A549 (cell line): ENCODE data around the gene EP300. TPM values are rescaled to one million over a fixed set of nuclear protein-coding genes. Genes with fewer than 3 reads are reported as not detected.
A peak's percentile ranks its signal among the peaks of the same experiment; 100 is the strongest.
"Not testable (repeated sequence)": the region's sequence is repeated elsewhere in the genome, so short reads cannot be mapped to it uniquely, and the experiment has no call there.

Experiments used
- ATAC-seq, 2 experiments: fragments of 200-7000 bp in 1 of 2; fragments of >200 bp in 1 of 2; cut with Nextera tagmentation in 1 of 2; cut with Tn5 transposase in 1 of 2; 3 replicates each; pipeline versions ENCODE4 v1.8.0 to v1.9.1; 2018 to 2020; ENCODE audit warnings: mild to moderate bottlenecking in 1 of 2, moderate library complexity in 1 of 2
- CTCF ChIA-PET: fragments of 300-600 bp; sonication (Branson Sonifier 250); formaldehyde crosslinking; extraction: SDS; loops from one replicate; lab custom pipeline; 2021; ENCODE audit warnings: antibody characterized with exemption, inconsistent platforms; lab: Yijun Ruan, JAX
- POLR2A ChIA-PET: fragments of 350-600 bp; formaldehyde crosslinking; extraction: SDS; loops from one replicate; lab custom pipeline; 2021; ENCODE audit warnings: antibody characterized with exemption, inconsistent platforms; lab: Yijun Ruan, JAX
- DNase-seq, 2 experiments: peaks; one replicate each; pipeline versions ENCODE4 v3.0.0 to v3.0.0-alpha.2; 2011 to 2016; ENCODE audit warnings: low read depth in 1 of 2, low spot score in 1 of 2
- FAIRE-seq: peaks from 2 replicates; lab custom pipeline; 2011; peaks lifted over from hg19 to GRCh38; lab: Jason Lieb, UNC
- H3K27ac ChIP-seq, 2 experiments: fragments of >200 bp; sonication (Bioruptor Twin); formaldehyde crosslinking; 3 replicates each; pipeline ENCODE4 v1.5.1; 2016 to 2017
- H3K4me1 ChIP-seq: fragments of >200 bp; sonication (Bioruptor Twin); formaldehyde crosslinking; 3 replicates; pipeline ENCODE4 v1.6.1; 2016
- H3K4me2 ChIP-seq: fragments of >200 bp; sonication (Bioruptor Twin); formaldehyde crosslinking; 3 replicates; pipeline ENCODE4 v1.6.1; 2016
- H3K4me3 ChIP-seq: fragments of >200 bp; sonication (Bioruptor Twin); formaldehyde crosslinking; 3 replicates; pipeline ENCODE4 v1.5.1; 2016
- H3K9me3 ChIP-seq: fragments of >200 bp; sonication (Bioruptor Twin); formaldehyde crosslinking; 3 replicates; pipeline ENCODE4 v1.6.1; 2016
- CBX2 ChIP-seq: fragments of 200-600 bp; sonication (generic); IDR thresholded peaks from 2 replicates; pipeline ENCODE4 v1.6.1; 2016; ENCODE audit warnings: low read depth, mild to moderate bottlenecking, borderline replicate concordance
- CEBPB ChIP-seq, 2 experiments: fragments of >200 bp in 1 of 2; sonication (Bioruptor Twin) in 1 of 2; formaldehyde crosslinking in 1 of 2; IDR thresholded peaks; 2 replicates each; pipeline ENCODE4 v1.6.1; 2012 to 2016
- CHD4 ChIP-seq: fragments of 200-600 bp; sonication (generic); IDR thresholded peaks from 2 replicates; pipeline ENCODE4 v1.6.1; 2016; ENCODE audit warnings: antibody characterized with exemption, mild to moderate bottlenecking, borderline replicate concordance
- EP300 ChIP-seq, 2 experiments: fragments of >200 bp; sonication (Bioruptor Twin); formaldehyde crosslinking; IDR thresholded peaks; 2 replicates in 1 of 2; 3 replicates in 1 of 2; pipeline ENCODE4 v1.6.1; 2016 to 2017
- ESRRA ChIP-seq: fragments of 150-350 bp; IDR thresholded peaks from 2 replicates; pipeline ENCODE4 v1.6.1; 2014; ENCODE audit warnings: mild to moderate bottlenecking, low read length, borderline replicate concordance
- FOSB ChIP-seq: fragments of 250-450 bp; sonication (Bioruptor Pico); IDR thresholded peaks from 2 replicates; pipeline ENCODE4 v1.5.0; 2020; ENCODE audit warnings: mild to moderate bottlenecking, moderate library complexity
- FOSL2 ChIP-seq, 2 experiments: fragments of 450-650 bp in 1 of 2; fragments of >200 bp in 1 of 2; sonication (Bioruptor Twin) in 1 of 2; formaldehyde crosslinking; IDR thresholded peaks; 2 replicates each; pipeline versions ENCODE4 v1.5.0 to v1.6.1; 2016 to 2020; ENCODE audit warnings: mild to moderate bottlenecking in 1 of 2, moderate library complexity in 1 of 2
- FOXS1 ChIP-seq: fragments of 250-450 bp; sonication (Bioruptor Pico); IDR thresholded peaks from 2 replicates; pipeline ENCODE4 v1.5.0; 2020; ENCODE audit warnings: mild to moderate bottlenecking, moderate library complexity
- GATA3 ChIP-seq: IDR thresholded peaks from 2 replicates; pipeline ENCODE4 v1.6.1; 2012; ENCODE audit warnings: borderline replicate concordance
- HOXB13 ChIP-seq: fragments of 250-450 bp; sonication (Bioruptor Pico); IDR thresholded peaks from 2 replicates; pipeline ENCODE4 v1.5.0; 2020; ENCODE audit warnings: low read depth, mild to moderate bottlenecking, moderate library complexity
- JUN ChIP-seq, 2 experiments: fragments of >200 bp; sonication (Bioruptor Twin); formaldehyde crosslinking; IDR thresholded peaks; 2 replicates in 1 of 2; 3 replicates in 1 of 2; pipeline ENCODE4 v1.6.1; 2016 to 2017
- JUNB ChIP-seq: fragments of >200 bp; sonication (Bioruptor Twin); formaldehyde crosslinking; IDR thresholded peaks from 2 replicates; pipeline ENCODE4 v1.6.1; 2016
- KDM5A ChIP-seq: fragments of 200-600 bp; sonication (generic); IDR thresholded peaks from 2 replicates; pipeline ENCODE4 v1.6.1; 2016; ENCODE audit warnings: antibody characterized with exemption, mild to moderate bottlenecking
- MAFK ChIP-seq: fragments of 450-650 bp; IDR thresholded peaks from 2 replicates; pipeline ENCODE4 v1.6.1; 2014; ENCODE audit not compliant: partially characterized antibody
- MAZ ChIP-seq: fragments of 150-350 bp; IDR thresholded peaks from 2 replicates; pipeline ENCODE4 v1.6.1; 2014; ENCODE audit warnings: antibody characterized with exemption, low read depth, low read length, borderline replicate concordance
- PBX3 ChIP-seq: IDR thresholded peaks from 2 replicates; pipeline ENCODE4 v1.6.1; 2012
- RAD21 ChIP-seq, 2 experiments: fragments of >200 bp in 1 of 2; sonication (Bioruptor Twin) in 1 of 2; formaldehyde crosslinking in 1 of 2; IDR thresholded peaks in 1 of 2; conservative IDR thresholded peaks in 1 of 2; 2 replicates in 1 of 2; 3 replicates in 1 of 2; pipeline ENCODE4 v1.6.1; 2012 to 2018; ENCODE audit warnings: inconsistent platforms in 1 of 2
- RCOR1 ChIP-seq: fragments of 150-350 bp; IDR thresholded peaks from 2 replicates; pipeline ENCODE4 v1.6.1; 2014; ENCODE audit warnings: antibody characterized with exemption, low read length, low read depth
- REST ChIP-seq: fragments of 200-600 bp; sonication (generic); IDR thresholded peaks from 2 replicates; pipeline ENCODE4 v1.6.1; 2016; ENCODE audit warnings: antibody characterized with exemption, mild to moderate bottlenecking, moderate library complexity
- SMC3 ChIP-seq: fragments of >200 bp; sonication (Bioruptor Twin); formaldehyde crosslinking; IDR thresholded peaks from 3 replicates; pipeline ENCODE4 v1.6.1; 2018; ENCODE audit warnings: inconsistent platforms
- SREBF2 ChIP-seq: fragments of 450-650 bp; IDR thresholded peaks from 2 replicates; pipeline ENCODE4 v1.6.1; 2014; ENCODE audit warnings: mild to moderate bottlenecking, moderate library complexity
- TFCP2L1 ChIP-seq: fragments of 250-450 bp; sonication (Bioruptor Pico); IDR thresholded peaks from 2 replicates; pipeline ENCODE4 v1.5.0; 2021; ENCODE audit warnings: mild to moderate bottlenecking
- TP53 ChIP-seq: fragments of 250-450 bp; sonication (Bioruptor Pico); IDR thresholded peaks from 2 replicates; pipeline ENCODE4 v1.5.0; 2021; ENCODE audit warnings: mild to moderate bottlenecking, moderate library complexity
- ZSCAN20 ChIP-seq: fragments of 250-450 bp; sonication (Bioruptor Pico); IDR thresholded peaks from 2 replicates; pipeline ENCODE4 v1.8.0; 2022; ENCODE audit warnings: mild to moderate bottlenecking, moderate library complexity
- WGBS: methylation state at CpG from one replicate; pipeline ENCODE4 v1.1.6; 2017; ENCODE audit errors: missing lambda C conversion rate; 5-methylcytosine and 5-hydroxymethylcytosine counted together
- polyA plus RNA-seq, 4 experiments: library from polyadenylated mRNA; depleted of rRNA in 3 of 4; stranded (reverse); fragments of >200 nt; fragmentation: RNase III in 1 of 4; extraction: RNeasy Plus Mini Kit Qiagen cat#74134 plus additional on column Dnase treatment in 1 of 4; gene quantifications; 2 replicates in 3 of 4; 3 replicates in 1 of 4; pipeline ENCODE4 v1.2.3, GENCODE V29; 2011 to 2017

EP300 gene
- polyA plus RNA-seq, 2 of the 4 experiments (the other 2 are of a cell fraction) = 15.5 to 18.2 TPM

GRCh38 chr22:41106122-41106968 is 14.0 kb downstream of the EP300 start:
- TF ChIP-seq FOXS1 (CRISPR knock-in tag) (no peak), CEBPB (IDR thresholded peaks at IDR 0.05) (peak in 1 of 2 experiments; percentile 29; a peak in 1 of 4 replicates)
- Histone ChIP-seq H3K4me1 (peaks cover 11% of the 10 kb centered on the region; the same call in 1 of the 3 replicates), H3K4me3 (no peak overlapping the region), H3K4me2 (0 out of 3 replicates have a peak overlapping the region, but pooled peaks have one; percentile 2), H3K9me3 (no peaks in the 10 kb centered on the region), H3K27ac (no peak overlapping the region)
- FAIRE-seq (no peak), ATAC-seq (no peak), DNase-seq (peak in 1 of 2 experiments; percentile 16)
- ChIA-PET CTCF (interaction anchor here (1.0 kb wide), 1 partner anchor 14 kb away, joined by 3 read pairs; the partner anchor contains the start of gene EP300), POLR2A (no interaction called here)
- 70% methylated on average over 8 of the region's 8 CpGs for WGBS

GRCh38 chr22:41106969-41107325 is 14.6 kb downstream of the EP300 start:
- H3K4me2 ChIP-seq, FAIRE-seq, DNase-seq, H3K27ac ChIP-seq, POLR2A ChIA-PET, H3K4me3 ChIP-seq, ATAC-seq, H3K9me3 ChIP-seq: not testable (repeated sequence)
- WGBS = 93% methylated on average over 9 of the region's 9 CpGs
- CTCF ChIA-PET = interaction anchor here (1.0 kb wide), 1 partner anchor 15 kb away, joined by 3 read pairs; the partner anchor contains the start of gene EP300
- peaks cover 11% of the 10 kb centered on the region; the same call in 1 of the 3 replicates for H3K4me1 ChIP-seq

GRCh38 chr22:41110968-41111367 is 18.6 kb downstream of the EP300 start:
- no peak for FAIRE-seq
- Histone ChIP-seq H3K27ac (no peak overlapping the region), H3K9me3 (no peaks in the 10 kb centered on the region), H3K4me1 (peaks cover 5% of the 10 kb centered on the region; the same call in 1 of the 3 replicates), H3K4me2 (no peak overlapping the region), H3K4me3 (no peak overlapping the region)
- no peak for DNase-seq
- ChIA-PET POLR2A (no interaction called here), CTCF (no interaction called here)
- TF ChIP-seq FOSB (CRISPR knock-in tag) = no peak
- no peak for TF ChIP-seq HOXB13 (CRISPR knock-in tag)
- TF ChIP-seq SREBF2 = no peak
- no peak for TF ChIP-seq FOSL2 (IDR thresholded peaks at IDR 0.05)
- no peak for TF ChIP-seq FOSL2 (CRISPR knock-in tag; IDR thresholded peaks at IDR 0.05)
- no peak for TF ChIP-seq EP300 (IDR thresholded peaks at IDR 0.05)
- TF ChIP-seq SMC3 = no peak
- TF ChIP-seq GATA3 = no peak
- TF ChIP-seq KDM5A = no peak
- TF ChIP-seq MAFK = no peak
- TF ChIP-seq RAD21 (conservative IDR thresholded peaks at IDR 0.05 in 1 of 2, IDR thresholded peaks at IDR 0.05 in 1 of 2) = no peak
- TF ChIP-seq CBX2 = no peak
- 92% methylated on average over 10 of the region's 10 CpGs for WGBS
- no peak for ATAC-seq

GRCh38 chr22:41116342-41116741 is 23.9 kb downstream of the EP300 start:
- Histone ChIP-seq H3K9me3 (no peaks in the 10 kb centered on the region), H3K4me2 (no peak overlapping the region), H3K4me1 (no peaks in the 10 kb centered on the region; the same call in 2 of the 3 replicates), H3K4me3 (no peak overlapping the region), H3K27ac (no peak overlapping the region)
- 100% methylated on average over 2 of the region's 2 CpGs for WGBS
- FAIRE-seq (no peak), ATAC-seq (no peak), DNase-seq (no peak)
- TF ChIP-seq JUN (IDR thresholded peaks at IDR 0.05) (no peak), ZSCAN20 (no peak), JUNB (no peak), FOSB (CRISPR knock-in tag) (no peak), ESRRA (no peak), TP53 (CRISPR knock-in tag) (no peak), RCOR1 (no peak), HOXB13 (CRISPR knock-in tag) (no peak), CHD4 (no peak), REST (no peak), FOXS1 (CRISPR knock-in tag) (no peak), TFCP2L1 (no peak), PBX3 (no peak), CBX2 (no peak), MAZ (no peak)
- POLR2A ChIA-PET = no interaction called here
- CTCF ChIA-PET = no interaction called here
